Adrenal gland (tissue), 12 donors: ENCODE results near the gene DUSP22. TPM values are rescaled to one million over a fixed set of nuclear protein-coding genes. Genes with fewer than 3 reads are reported as not detected.

ENCODE experiments used
- DNase-seq, 7 donors: peaks; one replicate each; pipeline ENCODE4 v3.0.0-alpha.2; 2019 to 2020
- H3K27ac ChIP-seq, 5 donors: fragments of 200-600 bp; sonication (generic) in 4 of 5; 1 replicate in 3 of 5; 2 replicates in 2 of 5; pipeline versions ENCODE4 v1.5.1 to v1.8.0; 2016 to 2020; ENCODE audit warnings: mild to moderate bottlenecking in 1 of 5
- H3K27me3 ChIP-seq: fragments of 200-600 bp; 2 replicates; pipeline ENCODE4 v1.8.0; 2021
- H3K36me3 ChIP-seq, 2 donors: fragments of 200-600 bp; replicated peaks in 1 of 2; 1 replicate in 1 of 2; 2 replicates in 1 of 2; pipeline versions ENCODE4 v1.5.1 to v1.8.0; 2018 to 2022
- H3K4me1 ChIP-seq, 2 donors: fragments of 200-600 bp; replicated peaks in 1 of 2; 1 replicate in 1 of 2; 2 replicates in 1 of 2; pipeline versions ENCODE4 v1.5.1 to v1.8.0; 2018 to 2021
- H3K4me3 ChIP-seq, 4 donors: fragments of 200-600 bp; sonication (generic) in 3 of 4; one replicate each; pipeline ENCODE4 v1.5.1; 2016 to 2018
- H3K9me3 ChIP-seq, 3 donors: fragments of 200-600 bp; sonication (generic) in 1 of 3; replicated peaks in 1 of 3; 1 replicate in 2 of 3; 2 replicates in 1 of 3; pipeline versions ENCODE4 v1.5.1 to v1.8.0; 2016 to 2021
- POLR2A ChIP-seq, 2 donors: fragments of 450-650 bp; IDR thresholded peaks; one replicate each; pipeline ENCODE4 v1.6.1; 2017; ENCODE audit warnings: antibody characterized with exemption in 2 of 2, mild to moderate bottlenecking in 2 of 2, moderate library complexity in 1 of 2
- WGBS, 4 donors: extraction: QIAGEN DNeasy Blood & Tissue Kit in 2 of 4; methylation state at CpG; one replicate each; pipeline versions ENCODE4 v1.1.5 to v1.1.7; 2013 to 2017; 5-methylcytosine and 5-hydroxymethylcytosine counted together
- intact Hi-C, 2 donors: fragments of 100-400 bp; cut with DNase I; formaldehyde crosslinking; loops; one replicate each; pipeline versions ENCODE4 v1.14.1 to v1.15.0; 2022 to 2023
- polyA plus RNA-seq, 3 donors: library from polyadenylated mRNA; stranded (reverse); fragments of 200-250 nt in 2 of 3; fragments of 350-450 nt in 1 of 3; fragmentation: Illumina TruSeq in 1 of 3; extraction: RNeasy Lipid Tissue Mini Kit (QIAGEN cat#74804) in 1 of 3; gene quantifications; one replicate each; pipeline ENCODE4 v1.2.3, GENCODE V29; 2013 to 2014
- total RNA-seq, 9 donors: library from RNA; depleted of rRNA in 4 of 9; stranded (reverse); fragments of >200 nt in 4 of 9; fragments of 120-200 nt in 1 of 9; fragmentation: NEBNext Ultra II Directional in 1 of 9; extraction: Animal tissue kit (Norgen Biotek cat#: 25700) in 1 of 9; gene quantifications; one replicate each; pipeline versions ENCODE4 v1.1.0 to v1.2.4, GENCODE V29; 2013 to 2023
- TF ChIP-seq, protein P1 (sequence below), 6 experiments: fragments of 450-650 bp in 4 of 6; fragments of 200-600 bp in 2 of 6; sonication (generic) in 1 of 6; IDR thresholded peaks; 1 replicate in 5 of 6; 2 replicates in 1 of 6; pipeline versions ENCODE4 v1.5.1 to v1.8.0; 2016 to 2021; ENCODE audit warnings: antibody characterized with exemption in 6 of 6, mild to moderate bottlenecking in 2 of 6, moderate library complexity in 1 of 6
- donor health status: healthy with polysubstance abuse.
- donor health status: Bipolar disorder and iron deficiency.
- donor health status: DM: yes; HTN: yes; CAD: no.
- donor health status: DM: no; HTN: no; CAD: no.
- donor health status: DM: no; HTN: no; CAD: no.
- donor health status: DM: yes; HTN: yes; CAD: no.

The DUSP22 gene
- total and polyA plus RNA-seq, 12 donors, result 16.7 to 39.3 (median 25.9) TPM

DNA sequence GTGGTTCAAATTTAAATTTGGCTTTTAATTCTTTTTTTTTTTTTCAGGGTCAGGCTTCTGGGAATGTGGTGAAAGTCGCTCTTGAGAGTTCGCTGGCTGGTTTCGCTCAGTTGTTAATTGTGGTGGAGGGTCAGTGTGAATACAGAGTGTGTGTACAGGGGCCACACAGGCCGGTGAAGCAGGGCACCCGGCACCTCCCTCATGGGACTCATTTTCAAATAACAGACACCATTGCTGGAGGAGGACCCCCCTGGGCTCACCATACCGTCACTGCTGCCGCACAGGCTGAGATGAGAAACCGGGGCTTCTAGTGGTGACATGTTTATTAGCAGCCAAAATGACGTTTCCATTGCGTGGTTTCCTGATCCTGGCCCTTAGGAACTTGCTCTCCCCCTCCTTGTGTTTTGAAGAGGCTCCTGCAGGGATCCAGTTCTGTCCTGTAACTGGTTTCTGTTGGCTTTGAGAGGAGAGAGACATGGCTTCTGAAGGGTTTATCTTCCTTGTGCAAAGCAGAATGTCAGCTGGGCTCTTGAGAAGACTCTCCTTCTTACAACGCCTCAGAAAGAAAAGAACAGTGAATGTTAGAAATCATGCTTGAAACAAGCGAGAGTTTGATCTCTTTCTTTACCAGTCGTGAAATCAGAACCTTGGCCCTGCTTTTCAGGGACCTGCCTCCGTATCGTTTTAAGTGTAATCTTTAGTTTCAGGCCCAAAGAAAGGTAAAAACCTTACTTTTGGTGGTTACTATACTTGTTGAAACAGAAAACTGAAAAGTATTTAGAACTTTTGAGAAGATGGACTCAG, 37.8 kb downstream of the DUSP22 start:
- no peaks in the 10 kb centered on the region for H3K9me3 ChIP-seq
- no peaks in the 10 kb centered on the region for H3K27me3 ChIP-seq
- H3K27ac ChIP-seq, result no peak overlapping the region
- H3K4me1 ChIP-seq, result peaks cover 0 to 4% of the 10 kb centered on the region in 2 donors
- TF ChIP-seq POLR2A (IDR thresholded peaks at IDR 0.05), result no peak
- TF ChIP-seq, protein P1, sequence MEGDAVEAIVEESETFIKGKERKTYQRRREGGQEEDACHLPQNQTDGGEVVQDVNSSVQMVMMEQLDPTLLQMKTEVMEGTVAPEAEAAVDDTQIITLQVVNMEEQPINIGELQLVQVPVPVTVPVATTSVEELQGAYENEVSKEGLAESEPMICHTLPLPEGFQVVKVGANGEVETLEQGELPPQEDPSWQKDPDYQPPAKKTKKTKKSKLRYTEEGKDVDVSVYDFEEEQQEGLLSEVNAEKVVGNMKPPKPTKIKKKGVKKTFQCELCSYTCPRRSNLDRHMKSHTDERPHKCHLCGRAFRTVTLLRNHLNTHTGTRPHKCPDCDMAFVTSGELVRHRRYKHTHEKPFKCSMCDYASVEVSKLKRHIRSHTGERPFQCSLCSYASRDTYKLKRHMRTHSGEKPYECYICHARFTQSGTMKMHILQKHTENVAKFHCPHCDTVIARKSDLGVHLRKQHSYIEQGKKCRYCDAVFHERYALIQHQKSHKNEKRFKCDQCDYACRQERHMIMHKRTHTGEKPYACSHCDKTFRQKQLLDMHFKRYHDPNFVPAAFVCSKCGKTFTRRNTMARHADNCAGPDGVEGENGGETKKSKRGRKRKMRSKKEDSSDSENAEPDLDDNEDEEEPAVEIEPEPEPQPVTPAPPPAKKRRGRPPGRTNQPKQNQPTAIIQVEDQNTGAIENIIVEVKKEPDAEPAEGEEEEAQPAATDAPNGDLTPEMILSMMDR (IDR thresholded peaks at IDR 0.05), result no peak
- intact Hi-C loops, result no loop called here
- WGBS, 4 donors, result 75 to 80% (median 77%) methylated on average over 15 of the region's 15 CpGs
- H3K4me3 ChIP-seq, result no peak overlapping the region
- DNase-seq, result no peak
- no peaks in the 10 kb centered on the region for H3K36me3 ChIP-seq

DNA sequence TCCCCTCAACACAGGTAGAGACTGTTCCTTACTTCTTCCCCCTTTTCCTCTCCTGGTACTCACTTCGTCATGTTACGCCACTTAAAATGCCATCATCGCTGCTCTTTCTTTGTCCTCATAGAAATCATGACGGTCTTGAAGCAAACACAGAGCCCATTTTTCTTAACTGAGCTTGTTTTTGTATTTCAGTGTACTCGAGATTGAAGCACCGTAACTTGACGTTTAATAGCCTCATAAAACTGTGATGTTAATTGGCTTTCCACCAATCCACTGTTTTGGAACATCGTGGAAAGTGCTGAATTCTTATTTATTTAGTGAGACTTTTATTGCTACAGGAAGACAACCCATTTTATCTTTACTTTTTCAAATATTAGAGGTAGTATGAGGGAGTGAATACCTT, 38.7 kb downstream of the DUSP22 start:
- Histone ChIP-seq H3K27ac (no peak overlapping the region), H3K9me3 (no peaks in the 10 kb centered on the region), H3K4me3 (no peak overlapping the region), H3K4me1 (peaks cover 0 to 4% of the 10 kb centered on the region in 2 donors), H3K36me3 (no peaks in the 10 kb centered on the region), H3K27me3 (no peaks in the 10 kb centered on the region)
- DNase-seq, result no peak
- TF ChIP-seq POLR2A (IDR thresholded peaks at IDR 0.05), result no peak
- 76 to 80% (median 77%) methylated on average over 8 of the region's 8 CpGs for WGBS, 4 donors
- intact Hi-C loops, result no loop called here

DNA sequence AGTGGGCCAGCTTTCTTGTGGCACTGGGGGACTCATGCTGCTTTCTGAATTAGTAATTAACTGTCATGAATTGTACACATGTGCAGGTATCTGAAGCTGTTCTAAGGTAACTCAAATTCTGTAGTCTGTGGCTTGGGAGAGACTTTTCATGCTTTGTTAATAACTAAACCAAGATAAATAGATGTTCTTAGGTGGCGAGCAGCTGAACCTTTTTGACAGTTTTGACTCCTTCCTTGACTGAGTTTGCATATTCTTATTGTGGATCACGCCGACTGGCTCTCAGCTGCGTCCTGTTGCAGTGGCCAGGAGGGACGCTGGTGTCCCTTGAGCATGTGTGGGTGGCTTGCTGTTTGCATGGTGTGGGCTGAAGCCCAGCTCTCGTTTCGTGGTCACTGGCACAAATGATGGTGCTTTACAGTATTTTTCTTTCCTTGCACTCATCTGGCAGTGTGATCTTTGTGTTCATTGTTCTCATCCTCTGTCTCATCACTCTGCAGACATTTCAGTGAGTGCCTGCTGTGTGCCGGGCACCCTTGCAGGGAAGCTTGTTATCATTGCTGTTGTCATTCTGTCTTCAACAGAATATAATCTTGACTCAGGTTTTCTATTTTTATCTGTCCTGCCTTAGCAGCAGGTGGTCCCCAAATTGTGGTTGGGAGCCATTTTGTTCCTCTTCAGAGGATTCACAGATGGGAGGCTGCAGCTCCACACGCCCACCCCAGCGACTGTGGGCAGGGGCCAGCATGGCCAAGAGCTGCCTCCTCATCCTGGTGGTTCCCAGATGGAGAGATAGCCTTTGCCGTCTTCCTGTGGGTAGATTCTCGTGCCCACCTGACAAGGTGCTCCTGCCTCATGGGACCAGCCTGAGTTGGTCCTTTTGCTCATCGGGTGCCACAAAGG, 39.6 kb downstream of the DUSP22 start:
- H3K36me3 ChIP-seq, result no peaks in the 10 kb centered on the region
- TF ChIP-seq POLR2A (IDR thresholded peaks at IDR 0.05), result no peak
- TF ChIP-seq, protein P1 (IDR thresholded peaks at IDR 0.05), result no peak
- intact Hi-C loops, result no loop called here
- peaks cover 0 to 5% of the 10 kb centered on the region in 2 donors for H3K4me1 ChIP-seq
- WGBS, 4 donors, result 80 to 87% (median 85%) methylated on average over 13 of the region's 13 CpGs
- H3K27ac ChIP-seq, result no peak overlapping the region
- DNase-seq, result no peak
- H3K4me3 ChIP-seq, result no peak overlapping the region
- no peaks in the 10 kb centered on the region for H3K27me3 ChIP-seq
- H3K9me3 ChIP-seq, result no peaks in the 10 kb centered on the region

DNA sequence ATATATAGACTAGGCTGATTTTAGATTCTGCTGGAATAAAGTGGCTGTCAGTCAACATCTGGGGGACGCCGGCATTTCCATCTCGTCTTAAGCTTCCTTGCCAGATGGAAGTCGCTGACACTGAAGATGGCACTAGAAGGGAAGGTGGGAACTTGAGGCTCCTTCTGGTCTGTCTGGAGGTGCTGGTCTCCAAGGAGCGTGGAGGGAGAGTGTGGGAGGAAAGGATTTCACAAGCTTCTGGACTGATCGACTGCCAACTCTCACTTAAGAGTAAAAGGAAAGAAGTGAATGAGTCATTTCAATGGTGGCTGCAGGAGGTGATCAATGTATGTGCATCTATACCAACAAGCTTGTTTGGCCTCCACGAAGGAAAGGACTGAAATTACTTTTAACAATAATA, 40.4 kb downstream of the DUSP22 start:
- Histone ChIP-seq H3K4me3 (no peak overlapping the region), H3K9me3 (no peaks in the 10 kb centered on the region), H3K27me3 (no peaks in the 10 kb centered on the region), H3K4me1 (peaks cover 0 to 8% of the 10 kb centered on the region in 2 donors), H3K36me3 (no peaks in the 10 kb centered on the region), H3K27ac (no peak overlapping the region)
- intact Hi-C loops, result no loop called here
- no peak for DNase-seq
- TF ChIP-seq POLR2A (IDR thresholded peaks at IDR 0.05), result no peak
- TF ChIP-seq, protein P1 (IDR thresholded peaks at IDR 0.05), result no peak
- WGBS, 4 donors, result 76 to 78% (median 77%) methylated on average over 7 of the region's 7 CpGs
